ENCODE results near the gene DUSP15.
"Not testable (repeated sequence)": the region's sequence is repeated elsewhere in the genome, so short reads cannot be mapped to it uniquely, and the experiment has no call there.

DUSP15 gene

GRCh38 chr20:31819083-31819784 is 51.1 kb downstream of the DUSP15 start, which contains the start of gene MYLK2:
Gene MYLK2, plus strand, starts transcription at chr20:31819356. Its CDS starts 225 bp downstream, at chr20:31819581.
- TF ChIP-seq CTCF (IDR thresholded peaks at IDR 0.05; ENCODE audit: insufficient read depth, missing control alignments), result no peak
- FAIRE-seq (no peak), DNase-seq (ENCODE audit: insufficient read length, low spot score) (no peak)

GRCh38 chr20:31818376-31818908 is 51.9 kb downstream of the DUSP15 start:
- FAIRE-seq (no peak), DNase-seq (ENCODE audit: insufficient read length, low spot score) (no peak)
- no peak for TF ChIP-seq CTCF (IDR thresholded peaks at IDR 0.05; ENCODE audit: insufficient read depth, missing control alignments)

- no peak for DNase-seq (ENCODE audit: insufficient read length, low spot score)
- TF ChIP-seq CTCF (IDR thresholded peaks at IDR 0.05; ENCODE audit: insufficient read depth, missing control alignments), result no peak
- FAIRE-seq, result no peak
Observed at GRCh38 chr20:31817461-31817860, 52.9 kb downstream of the DUSP15 start.

GRCh38 chr20:31816221-31816620 is 54.1 kb downstream of the DUSP15 start:
- no peak for TF ChIP-seq CTCF (IDR thresholded peaks at IDR 0.05; ENCODE audit: insufficient read depth, missing control alignments)
- DNase-seq (ENCODE audit: insufficient read length, low spot score) (no peak), FAIRE-seq (no peak)

- no peak for DNase-seq (ENCODE audit: insufficient read length, low spot score)
- no peak for TF ChIP-seq CTCF (IDR thresholded peaks at IDR 0.05; ENCODE audit: insufficient read depth, missing control alignments)
- FAIRE-seq, result no peak
Observed at GRCh38 chr20:31815408-31816188, 54.7 kb downstream of the DUSP15 start.

- not testable (repeated sequence) for DNase-seq (ENCODE audit: insufficient read length, low spot score); FAIRE-seq
Observed at GRCh38 chr20:31814142-31814541, 56.2 kb downstream of the DUSP15 start.

GRCh38 chr20:31813611-31814010 is 56.7 kb downstream of the DUSP15 start:
- DNase-seq (ENCODE audit: insufficient read length, low spot score), result no peak
- no peak for TF ChIP-seq CTCF (IDR thresholded peaks at IDR 0.05; ENCODE audit: insufficient read depth, missing control alignments)
- no peak for FAIRE-seq
